HFFc6 (cell line): ENCODE data around the gene PLB1. TPM values are rescaled to one million over a fixed set of nuclear protein-coding genes. Genes with fewer than 3 reads are reported as not detected.
"Not testable (repeated sequence)": the region's sequence is repeated elsewhere in the genome, so short reads cannot be mapped to it uniquely, and the experiment has no call there.

ENCODE experiments used
- DNase-seq: peaks from one replicate; pipeline ENCODE4 v3.0.0-alpha.2; 2018
- H3K27ac Mint-ChIP-seq: 2 replicates; pipeline ENCODE4 v1.8.0; 2020; ENCODE audit warnings: mild to moderate bottlenecking, mixed read lengths
- H3K27me3 Mint-ChIP-seq: 2 replicates; pipeline ENCODE4 v1.8.0; 2021; ENCODE audit warnings: mild to moderate bottlenecking, moderate library complexity, mixed read lengths; ENCODE audit not compliant: insufficient read depth
- H3K36me3 Mint-ChIP-seq: 2 replicates; pipeline ENCODE4 v1.8.0; 2021; ENCODE audit warnings: low read depth, mixed read lengths
- H3K4me1 Mint-ChIP-seq: 2 replicates; pipeline ENCODE4 v1.8.0; 2020; ENCODE audit warnings: low read depth, mixed read lengths
- H3K4me3 Mint-ChIP-seq: 2 replicates; pipeline ENCODE4 v1.8.0; 2020; ENCODE audit warnings: mild to moderate bottlenecking, moderate library complexity, mixed read lengths
- H3K9me3 Mint-ChIP-seq: 2 replicates; pipeline ENCODE4 v1.8.0; 2020; ENCODE audit warnings: mild to moderate bottlenecking, mixed read lengths
- total RNA-seq, 6 experiments: library from RNA; stranded (reverse); fragmentation: NEBNext Ultra II Directional; extraction: Animal tissue kit (Norgen Biotek cat#: 25700); gene quantifications; 2 replicates in 1 of 6; 3 replicates in 5 of 6; pipeline ENCODE4 v1.2.3, GENCODE V29; 2021
- TF ChIP-seq, protein P1 (sequence below): fragments of 200-600 bp; sonication (generic); IDR thresholded peaks from 2 replicates; pipeline ENCODE4 v1.5.0; 2021; ENCODE audit warnings: antibody characterized with exemption, mild to moderate bottlenecking

PLB1 gene
- total RNA-seq, 6 experiments from 2014 or later: 0.36 to 0.95 (median 0.62) TPM

DNA sequence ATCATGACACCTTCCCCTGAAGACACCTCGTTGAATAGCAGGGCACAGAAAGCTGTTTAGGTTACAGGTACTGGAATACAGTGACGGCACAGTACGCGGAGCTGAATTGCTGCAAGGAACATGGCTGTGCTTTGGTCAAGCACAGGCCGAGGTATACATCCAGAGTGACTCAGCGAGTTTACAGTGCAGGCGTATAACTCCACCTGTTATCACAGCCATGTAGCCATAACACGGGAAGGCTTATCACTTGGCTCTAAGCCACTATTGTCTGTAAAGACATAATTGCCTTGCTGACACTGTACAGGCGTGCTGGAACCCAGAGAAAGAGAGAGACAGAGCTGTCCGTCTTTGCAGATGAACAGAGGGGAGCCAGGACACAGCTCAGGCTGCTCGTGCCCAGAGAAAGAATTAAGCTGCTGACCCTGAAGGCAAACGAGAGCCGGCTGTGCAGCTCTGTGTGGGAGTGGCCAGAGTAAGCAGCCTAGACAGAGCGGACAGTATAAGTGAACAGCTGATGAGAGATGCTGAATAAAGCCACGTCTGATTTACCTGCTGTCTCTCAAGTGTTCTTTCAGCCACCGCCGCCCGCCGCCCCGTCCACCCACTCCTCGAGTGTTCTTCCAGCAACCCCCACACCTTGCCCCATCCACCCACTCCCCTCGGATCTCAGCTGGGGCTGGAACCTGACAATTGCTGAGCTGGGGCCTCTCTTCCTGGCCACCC is 168.4 kb downstream of the PLB1 start:
- H3K4me1 Mint-ChIP-seq: peaks cover 51% of the 10 kb centered on the region
- peak overlapping the region; percentile 81 for H3K27ac Mint-ChIP-seq
- TF ChIP-seq, protein P1, sequence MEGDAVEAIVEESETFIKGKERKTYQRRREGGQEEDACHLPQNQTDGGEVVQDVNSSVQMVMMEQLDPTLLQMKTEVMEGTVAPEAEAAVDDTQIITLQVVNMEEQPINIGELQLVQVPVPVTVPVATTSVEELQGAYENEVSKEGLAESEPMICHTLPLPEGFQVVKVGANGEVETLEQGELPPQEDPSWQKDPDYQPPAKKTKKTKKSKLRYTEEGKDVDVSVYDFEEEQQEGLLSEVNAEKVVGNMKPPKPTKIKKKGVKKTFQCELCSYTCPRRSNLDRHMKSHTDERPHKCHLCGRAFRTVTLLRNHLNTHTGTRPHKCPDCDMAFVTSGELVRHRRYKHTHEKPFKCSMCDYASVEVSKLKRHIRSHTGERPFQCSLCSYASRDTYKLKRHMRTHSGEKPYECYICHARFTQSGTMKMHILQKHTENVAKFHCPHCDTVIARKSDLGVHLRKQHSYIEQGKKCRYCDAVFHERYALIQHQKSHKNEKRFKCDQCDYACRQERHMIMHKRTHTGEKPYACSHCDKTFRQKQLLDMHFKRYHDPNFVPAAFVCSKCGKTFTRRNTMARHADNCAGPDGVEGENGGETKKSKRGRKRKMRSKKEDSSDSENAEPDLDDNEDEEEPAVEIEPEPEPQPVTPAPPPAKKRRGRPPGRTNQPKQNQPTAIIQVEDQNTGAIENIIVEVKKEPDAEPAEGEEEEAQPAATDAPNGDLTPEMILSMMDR: no peak
- no peak for DNase-seq
- H3K4me3 Mint-ChIP-seq: peak overlapping the region; percentile 71; the same call in 1 of the 2 replicates
- peaks cover 2% of the 10 kb centered on the region; the same call in 1 of the 2 replicates for H3K27me3 Mint-ChIP-seq
- H3K9me3 Mint-ChIP-seq: no peaks in the 10 kb centered on the region
- H3K36me3 Mint-ChIP-seq: peaks cover 5% of the 10 kb centered on the region; the same call in 1 of the 2 replicates

DNA sequence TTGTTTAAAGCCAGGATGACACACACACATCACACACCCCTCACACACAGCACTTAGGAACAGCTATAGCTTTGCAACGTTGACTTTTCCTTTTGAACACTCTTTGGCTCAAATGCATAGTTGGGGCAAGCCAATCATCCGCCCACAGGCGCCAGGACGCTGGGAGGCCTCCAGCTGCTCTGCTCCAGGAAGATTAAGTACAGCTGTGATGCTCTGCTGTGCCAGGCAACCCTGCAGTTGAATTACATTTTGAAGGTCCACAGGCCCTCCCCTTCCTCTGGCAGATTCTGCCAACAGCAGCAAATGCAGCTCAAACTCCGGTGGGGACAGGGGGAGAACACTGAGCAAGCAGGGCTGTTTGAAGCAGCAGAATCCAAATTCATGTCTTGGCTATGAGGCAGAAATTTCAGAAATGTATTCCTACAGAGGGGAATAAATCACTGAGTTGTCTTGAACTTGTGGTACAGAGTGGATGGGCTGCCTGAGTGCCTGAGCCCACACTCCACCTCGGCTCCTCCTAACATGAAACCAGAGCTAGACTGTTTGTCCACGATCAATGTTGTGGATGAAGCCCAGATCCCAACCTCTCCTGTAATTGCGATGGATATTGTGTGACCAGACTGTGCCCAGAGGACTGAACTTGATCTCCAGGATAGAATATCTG is 169.3 kb downstream of the PLB1 start:
- peak; percentile 67 for DNase-seq
- Mint-ChIP-seq H3K4me1 (peaks cover 51% of the 10 kb centered on the region), H3K9me3 (no peaks in the 10 kb centered on the region), H3K27ac (peak overlapping the region; percentile 81), H3K36me3 (peaks cover 5% of the 10 kb centered on the region; the same call in 1 of the 2 replicates), H3K4me3 (peak overlapping the region; percentile 71), H3K27me3 (peaks cover 2% of the 10 kb centered on the region; the same call in 1 of the 2 replicates)
- TF ChIP-seq, protein P1: no peak

DNA sequence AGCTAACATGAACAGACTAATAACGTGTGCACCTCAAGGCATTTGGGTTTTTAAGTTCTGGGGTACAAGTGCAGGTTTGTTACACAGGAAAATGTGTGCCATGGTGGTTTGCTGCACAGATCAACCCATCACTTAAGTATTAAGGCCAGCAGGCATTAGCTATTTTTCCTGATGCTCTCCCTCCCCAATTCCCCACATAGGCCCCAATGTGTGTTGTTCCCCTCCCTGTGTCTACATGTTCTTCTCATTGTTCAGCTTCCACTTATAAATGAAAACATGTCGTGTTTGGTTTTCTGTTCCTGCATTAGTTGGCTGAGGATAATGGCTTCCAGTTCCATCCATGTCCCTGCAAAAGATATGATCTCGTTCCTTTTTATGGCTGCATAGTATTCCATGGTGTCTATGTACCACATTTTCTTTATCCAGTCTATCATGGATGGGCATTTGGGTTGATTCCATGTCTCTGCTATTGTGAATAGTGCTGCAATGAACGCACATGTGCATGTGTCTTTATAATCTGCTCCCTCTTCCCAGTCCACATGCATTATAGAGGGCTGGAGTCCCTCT is 170.0 kb downstream of the PLB1 start:
- not testable (repeated sequence) for H3K4me3 Mint-ChIP-seq, H3K9me3 Mint-ChIP-seq, H3K27me3 Mint-ChIP-seq, DNase-seq, H3K27ac Mint-ChIP-seq, H3K36me3 Mint-ChIP-seq
- H3K4me1 Mint-ChIP-seq: peaks cover 51% of the 10 kb centered on the region

DNA sequence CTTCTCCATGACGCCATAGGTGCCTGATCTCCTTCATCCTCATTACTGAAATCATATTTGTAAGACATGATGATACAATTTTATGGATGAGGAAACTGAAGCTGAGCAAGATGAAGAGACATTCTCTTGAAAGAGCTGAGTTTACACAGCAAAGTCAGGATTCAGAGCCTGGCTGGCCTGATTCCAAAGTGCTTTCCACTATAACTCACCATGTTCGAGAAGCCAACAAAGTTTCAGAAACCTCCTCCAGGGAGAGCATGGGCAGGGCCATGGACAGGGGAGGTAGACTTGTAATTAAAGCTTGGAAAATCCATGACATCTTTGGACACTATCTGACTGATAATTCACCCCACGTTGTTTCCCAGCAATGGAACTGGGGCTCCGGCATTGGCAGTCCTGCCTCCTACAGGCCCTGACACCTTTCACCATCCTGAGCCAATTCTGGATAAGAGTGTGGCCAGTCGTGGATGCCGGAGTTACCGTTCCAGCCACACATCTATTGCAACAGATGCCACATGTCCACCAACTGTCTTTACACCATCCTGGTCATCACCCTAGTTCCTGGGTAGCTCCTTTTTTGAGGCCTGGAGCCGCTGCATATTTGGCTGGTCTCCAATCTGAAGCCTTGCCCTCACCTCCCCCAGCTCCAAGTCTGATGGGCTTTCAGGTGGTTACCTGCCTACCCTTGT is 170.8 kb downstream of the PLB1 start:
- Mint-ChIP-seq H3K9me3 (no peaks in the 10 kb centered on the region), H3K4me3 (no peak overlapping the region), H3K36me3 (peaks cover 5% of the 10 kb centered on the region; the same call in 1 of the 2 replicates), H3K27ac (no peak overlapping the region), H3K27me3 (peaks cover 6% of the 10 kb centered on the region; the same call in 1 of the 2 replicates), H3K4me1 (peaks cover 48% of the 10 kb centered on the region)
- TF ChIP-seq, protein P1: no peak
- no peak for DNase-seq

DNA sequence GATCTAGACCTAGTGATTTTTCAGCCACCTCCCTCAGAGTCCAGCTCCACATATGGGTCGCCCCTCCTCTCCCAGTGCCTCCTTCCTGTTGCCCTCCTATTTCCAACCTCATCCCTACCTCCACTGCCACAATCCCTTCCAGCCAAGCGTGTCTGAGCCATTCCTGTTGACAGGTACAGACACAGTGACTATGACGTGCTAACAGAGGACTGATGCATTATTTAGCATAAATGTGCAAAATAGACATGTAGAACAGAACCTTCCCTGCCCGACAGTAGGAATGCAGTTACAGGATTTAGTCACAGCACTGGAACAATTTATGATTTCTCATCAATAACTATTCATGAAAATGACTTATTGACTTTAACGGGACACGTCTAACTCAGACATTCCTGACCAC is 171.4 kb downstream of the PLB1 start:
- no peaks in the 10 kb centered on the region for H3K9me3 Mint-ChIP-seq
- H3K27ac Mint-ChIP-seq: no peak overlapping the region
- DNase-seq: no peak
- peaks cover 6% of the 10 kb centered on the region; the same call in 1 of the 2 replicates for H3K27me3 Mint-ChIP-seq
- peaks cover 5% of the 10 kb centered on the region; the same call in 1 of the 2 replicates for H3K36me3 Mint-ChIP-seq
- no peak overlapping the region for H3K4me3 Mint-ChIP-seq
- H3K4me1 Mint-ChIP-seq: peaks cover 41% of the 10 kb centered on the region
- TF ChIP-seq, protein P1: no peak
